Osteoblast (primary cell): ENCODE results near the gene MAP2K5. TPM values are rescaled to one million over a fixed set of nuclear protein-coding genes. Genes with fewer than 3 reads are reported as not detected.

Experiments used
- DNase-seq: peaks from one replicate; pipeline ENCODE4 v3.0.0; 2011; ENCODE audit warnings: low spot score, mixed read lengths; ENCODE audit not compliant: insufficient read length; ENCODE audit errors: missing footprints
- H2AFZ ChIP-seq: 2 replicates; pipeline ENCODE4 v1.6.0; 2011; ENCODE audit warnings: mild to moderate bottlenecking, low read length
- H3K27ac ChIP-seq: 2 replicates; pipeline ENCODE4 v1.5.1; 2011; ENCODE audit warnings: mild to moderate bottlenecking, low read depth, low read length, moderate library complexity
- H3K27me3 ChIP-seq: 2 replicates; pipeline ENCODE4 v1.6.0; 2012; ENCODE audit warnings: mild to moderate bottlenecking, control low read depth, inconsistent platforms, low read length, moderate library complexity; ENCODE audit not compliant: insufficient read depth
- H3K36me3 ChIP-seq: 2 replicates; pipeline ENCODE4 v1.5.1; 2011; ENCODE audit warnings: mild to moderate bottlenecking, low read length, control low read depth, moderate library complexity; ENCODE audit not compliant: insufficient read depth
- H3K4me1 ChIP-seq: 2 replicates; pipeline ENCODE4 v1.5.1; 2011; ENCODE audit warnings: mild to moderate bottlenecking, low read length, control low read depth, moderate library complexity; ENCODE audit not compliant: insufficient read depth
- H3K4me2 ChIP-seq: 2 replicates; pipeline ENCODE4 v1.6.0; 2011; ENCODE audit warnings: mild to moderate bottlenecking, low read length; ENCODE audit not compliant: insufficient read depth
- H3K4me3 ChIP-seq: fragments of 200-600 bp; sonication (generic); 3 replicates; pipeline ENCODE4 v1.5.1; 2012; ENCODE audit warnings: mild to moderate bottlenecking, low read length, inconsistent platforms; ENCODE audit not compliant: insufficient read depth
- H3K79me2 ChIP-seq: 2 replicates; pipeline ENCODE4 v1.6.0; 2012; ENCODE audit warnings: mild to moderate bottlenecking, low read length, control low read depth, inconsistent platforms; ENCODE audit not compliant: insufficient read depth
- H3K9me3 ChIP-seq: 2 replicates; pipeline ENCODE4 v1.5.1; 2011; ENCODE audit warnings: low read depth, low read length, control low read depth
- H4K20me1 ChIP-seq: 2 replicates; pipeline ENCODE4 v1.6.0; 2012; ENCODE audit warnings: mild to moderate bottlenecking, low read length, control low read depth; ENCODE audit not compliant: insufficient read depth
- CTCF ChIP-seq: IDR thresholded peaks from 2 replicates; pipeline ENCODE4 v1.5.1; 2011; ENCODE audit warnings: mild to moderate bottlenecking, low read depth, low read length, moderate library complexity; ENCODE audit errors: extremely low read depth
- total RNA-seq: library from RNA; depleted of rRNA; stranded (reverse); fragments of >200 nt; gene quantifications from 2 replicates; pipeline ENCODE4 v1.2.3, GENCODE V29; 2012

The MAP2K5 gene
- total RNA-seq, 1 donor = 10.1 TPM

- peaks cover 2% of the 10 kb centered on the region for H3K9me3 ChIP-seq
- no peak overlapping the region for H3K4me2 ChIP-seq
- peaks cover 2% of the 10 kb centered on the region for H3K4me1 ChIP-seq
- H3K27me3 ChIP-seq = no peaks in the 10 kb centered on the region
- no peak overlapping the region for H3K27ac ChIP-seq
- no peaks in the 10 kb centered on the region for H3K36me3 ChIP-seq
- DNase-seq = no peak
- H3K4me3 ChIP-seq = no peak overlapping the region
- no peak for TF ChIP-seq CTCF
- no peak overlapping the region for H2AFZ ChIP-seq
- H3K79me2 ChIP-seq = no peaks in the 10 kb centered on the region
- peaks cover 4% of the 10 kb centered on the region for H4K20me1 ChIP-seq
Measured at GRCh38 chr15:67790610-67791319, 248.3 kb downstream of the MAP2K5 start.

- Histone ChIP-seq H4K20me1 (no peaks in the 10 kb centered on the region), H3K79me2 (no peaks in the 10 kb centered on the region), H3K27ac (no peak overlapping the region), H2AFZ (no peak overlapping the region), H3K27me3 (no peaks in the 10 kb centered on the region), H3K4me3 (no peak overlapping the region), H3K9me3 (peaks cover 2% of the 10 kb centered on the region), H3K36me3 (no peaks in the 10 kb centered on the region), H3K4me1 (peaks cover 2% of the 10 kb centered on the region), H3K4me2 (no peak overlapping the region)
- TF ChIP-seq CTCF = no peak
- DNase-seq = no peak
Measured at GRCh38 chr15:67792250-67792942, 249.9 kb downstream of the MAP2K5 start.

GRCh38 chr15:67794832-67795574 is 252.5 kb downstream of the MAP2K5 start:
- Histone ChIP-seq H3K27ac (no peak overlapping the region), H3K4me2 (no peak overlapping the region), H4K20me1 (no peaks in the 10 kb centered on the region), H3K36me3 (no peaks in the 10 kb centered on the region), H3K4me3 (no peak overlapping the region), H3K4me1 (peaks cover 2% of the 10 kb centered on the region), H3K27me3 (no peaks in the 10 kb centered on the region), H3K79me2 (no peaks in the 10 kb centered on the region), H2AFZ (no peak overlapping the region), H3K9me3 (peaks cover 2% of the 10 kb centered on the region)
- TF ChIP-seq CTCF = no peak
- no peak for DNase-seq
